ENCODE data around the gene TGFB1I1.
A peak's percentile ranks its signal among the peaks of the same experiment; 100 is the strongest.

TGFB1I1 gene

DNA sequence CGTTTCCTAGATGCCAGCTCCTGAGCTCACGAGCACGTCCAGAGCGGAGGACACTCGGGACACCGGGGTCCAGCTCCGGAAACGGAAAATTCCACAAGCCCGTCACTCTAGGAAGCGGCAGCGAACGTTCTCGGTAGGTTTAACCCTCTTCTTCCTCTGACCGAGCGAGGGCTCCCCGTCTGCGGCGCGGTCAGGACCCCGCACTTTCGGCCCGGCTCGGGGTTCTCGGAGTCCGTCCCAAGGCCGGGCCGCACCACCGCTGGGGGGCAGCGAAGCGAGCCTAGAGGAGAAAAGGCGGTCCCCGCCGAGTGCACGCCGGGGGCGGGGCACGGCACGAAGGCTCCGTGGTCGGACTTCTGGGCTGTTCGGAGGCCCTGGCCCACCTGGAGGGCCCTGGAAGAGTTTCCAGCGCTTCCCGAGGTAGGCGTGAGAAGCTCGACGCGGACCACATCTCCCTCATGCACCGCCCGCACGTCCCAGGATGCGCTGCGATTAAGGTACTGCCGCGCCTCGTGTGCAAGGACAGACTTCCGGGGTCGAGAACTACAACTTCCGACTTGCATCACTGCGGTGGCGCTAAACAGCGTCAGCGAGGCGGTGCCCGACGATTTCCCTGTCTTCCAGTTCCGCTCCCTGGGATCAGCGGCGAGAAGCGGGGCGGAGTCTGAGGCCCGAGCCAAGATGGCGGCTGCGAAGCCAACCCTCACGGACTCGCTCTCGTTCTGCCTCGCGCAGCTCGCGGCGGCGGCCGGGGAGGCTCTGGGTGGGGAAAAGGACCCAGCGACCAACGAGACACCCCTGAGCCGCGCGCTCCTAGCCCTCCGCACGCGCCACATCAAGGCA, 12.9 kb upstream of the TGFB1I1 start, which contains the start of gene ARMC5:
TSS of gene ARMC5 (plus strand) at position 658 of the 843 bp plus-strand sequence. CDS start at position 682, 24 bp downstream.
- in situ Hi-C loops (cut with MboI; ENCODE audit: low pct_unique_long_range_greater_than_20kb, low sequenced_read_pairs, unreplicated experiment), result loop anchor here (25.0 kb wide), 1 partner anchor 403 kb away; the partner anchor contains the start of gene ZNF267
- peak; percentile 81 for TF ChIP-seq CTCF (IDR thresholded peaks at IDR 0.05; ENCODE audit: extremely low read depth, insufficient read depth, missing control alignments)
- DNase-seq (ENCODE audit: low spot score), result peak; percentile 93

GRCh38 chr16:31459687-31460581, 12.0 kb upstream of the TGFB1I1 start:
- in situ Hi-C loops (cut with MboI; ENCODE audit: low pct_unique_long_range_greater_than_20kb, low sequenced_read_pairs, unreplicated experiment), result loop anchor here (25.0 kb wide), 1 partner anchor 402 kb away; the partner anchor contains the start of gene ZNF267
- TF ChIP-seq CTCF (IDR thresholded peaks at IDR 0.05; ENCODE audit: extremely low read depth, insufficient read depth, missing control alignments), result no peak
- DNase-seq (ENCODE audit: low spot score), result peak; percentile 99

DNA sequence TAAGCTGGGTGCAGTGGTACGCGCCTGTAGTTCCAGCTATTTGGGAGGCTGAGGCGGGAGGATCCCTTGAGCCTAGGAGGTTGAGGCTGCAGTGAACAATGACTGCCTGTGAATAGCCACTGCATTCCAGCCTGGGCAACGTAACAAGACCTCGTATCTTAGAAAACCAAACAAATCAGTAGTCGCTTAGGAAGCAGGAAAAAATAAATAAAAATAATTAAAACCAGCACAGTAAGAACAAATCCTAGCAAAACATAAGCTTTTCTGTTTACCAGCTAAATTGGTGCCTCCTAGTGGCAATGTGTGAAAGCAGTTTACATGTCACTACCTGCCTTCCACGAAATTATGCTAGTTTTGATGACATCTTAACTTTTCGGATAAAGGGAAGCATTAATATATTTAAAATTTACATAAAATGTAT, 11.4 kb upstream of the TGFB1I1 start:
- in situ Hi-C loops (cut with MboI; ENCODE audit: low pct_unique_long_range_greater_than_20kb, low sequenced_read_pairs, unreplicated experiment), result loop anchor here (25.0 kb wide), 1 partner anchor 402 kb away; the partner anchor contains the start of gene ZNF267
- peak; percentile 45 for DNase-seq (ENCODE audit: low spot score)
- TF ChIP-seq CTCF (IDR thresholded peaks at IDR 0.05; ENCODE audit: extremely low read depth, insufficient read depth, missing control alignments), result peak; percentile 67

DNA sequence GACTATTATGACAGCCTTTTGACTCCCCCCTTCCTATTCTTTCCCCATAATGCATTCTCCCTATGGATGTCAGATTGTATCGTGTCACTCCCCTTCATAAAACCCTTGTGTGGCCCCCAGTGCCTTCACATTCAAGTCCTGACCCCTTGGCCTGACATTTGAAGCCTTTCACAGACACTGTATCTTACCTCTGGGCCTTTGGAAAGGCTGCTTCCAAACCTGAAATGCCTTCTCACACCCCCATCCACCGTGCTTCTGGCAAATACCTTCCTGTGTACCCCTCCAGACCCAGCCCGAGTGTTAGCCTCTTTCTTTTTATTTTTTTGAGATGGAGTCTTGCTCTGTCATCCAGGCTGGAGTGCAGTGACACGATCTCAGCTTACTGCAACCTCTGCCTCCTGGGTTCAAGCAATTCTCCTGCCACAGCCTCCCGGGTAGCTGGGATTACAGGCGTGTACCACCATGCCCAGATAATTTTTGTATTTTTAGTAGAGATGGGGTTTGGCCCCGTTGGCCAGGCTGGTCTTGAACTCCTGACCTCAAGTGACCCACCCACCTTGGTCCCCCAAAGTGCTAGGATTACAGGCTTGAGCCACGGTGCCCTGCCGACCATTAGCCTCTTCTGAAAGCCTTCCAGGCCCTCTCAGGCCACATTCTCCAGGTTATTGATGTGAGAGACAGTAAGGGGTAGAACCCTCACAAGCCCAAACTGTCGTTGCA, 10.6 kb upstream of the TGFB1I1 start:
- TF ChIP-seq CTCF (IDR thresholded peaks at IDR 0.05; ENCODE audit: extremely low read depth, insufficient read depth, missing control alignments), result no peak
- in situ Hi-C loops (cut with MboI; ENCODE audit: low pct_unique_long_range_greater_than_20kb, low sequenced_read_pairs, unreplicated experiment), result loop anchor here (25.0 kb wide), 1 partner anchor 401 kb away; the partner anchor contains the start of gene ZNF267
- no peak for DNase-seq (ENCODE audit: low spot score)

GRCh38 chr16:31461921-31462804, 9.8 kb upstream of the TGFB1I1 start:
- in situ Hi-C loops (cut with MboI; ENCODE audit: low pct_unique_long_range_greater_than_20kb, low sequenced_read_pairs, unreplicated experiment), result loop anchor here (25.0 kb wide), 1 partner anchor 400 kb away; the partner anchor contains the start of gene ZNF267
- no peak for TF ChIP-seq CTCF (IDR thresholded peaks at IDR 0.05; ENCODE audit: extremely low read depth, insufficient read depth, missing control alignments)
- no peak for DNase-seq (ENCODE audit: low spot score)

Measured in GM13977 (cell line).